NK-92 (cell line): Measurements from ENCODE around the gene THUMPD1.
"Not testable (repeated sequence)": the region's sequence is repeated elsewhere in the genome, so short reads cannot be mapped to it uniquely, and the experiment has no call there.

Experiments used
- DNase-seq: peaks from one replicate; lab custom pipeline; 2025; ENCODE audit not compliant: unreplicated experiment; lab: John Stamatoyannopoulos, UW

THUMPD1 gene, protein sequence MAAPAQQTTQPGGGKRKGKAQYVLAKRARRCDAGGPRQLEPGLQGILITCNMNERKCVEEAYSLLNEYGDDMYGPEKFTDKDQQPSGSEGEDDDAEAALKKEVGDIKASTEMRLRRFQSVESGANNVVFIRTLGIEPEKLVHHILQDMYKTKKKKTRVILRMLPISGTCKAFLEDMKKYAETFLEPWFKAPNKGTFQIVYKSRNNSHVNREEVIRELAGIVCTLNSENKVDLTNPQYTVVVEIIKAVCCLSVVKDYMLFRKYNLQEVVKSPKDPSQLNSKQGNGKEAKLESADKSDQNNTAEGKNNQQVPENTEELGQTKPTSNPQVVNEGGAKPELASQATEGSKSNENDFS

DNA sequence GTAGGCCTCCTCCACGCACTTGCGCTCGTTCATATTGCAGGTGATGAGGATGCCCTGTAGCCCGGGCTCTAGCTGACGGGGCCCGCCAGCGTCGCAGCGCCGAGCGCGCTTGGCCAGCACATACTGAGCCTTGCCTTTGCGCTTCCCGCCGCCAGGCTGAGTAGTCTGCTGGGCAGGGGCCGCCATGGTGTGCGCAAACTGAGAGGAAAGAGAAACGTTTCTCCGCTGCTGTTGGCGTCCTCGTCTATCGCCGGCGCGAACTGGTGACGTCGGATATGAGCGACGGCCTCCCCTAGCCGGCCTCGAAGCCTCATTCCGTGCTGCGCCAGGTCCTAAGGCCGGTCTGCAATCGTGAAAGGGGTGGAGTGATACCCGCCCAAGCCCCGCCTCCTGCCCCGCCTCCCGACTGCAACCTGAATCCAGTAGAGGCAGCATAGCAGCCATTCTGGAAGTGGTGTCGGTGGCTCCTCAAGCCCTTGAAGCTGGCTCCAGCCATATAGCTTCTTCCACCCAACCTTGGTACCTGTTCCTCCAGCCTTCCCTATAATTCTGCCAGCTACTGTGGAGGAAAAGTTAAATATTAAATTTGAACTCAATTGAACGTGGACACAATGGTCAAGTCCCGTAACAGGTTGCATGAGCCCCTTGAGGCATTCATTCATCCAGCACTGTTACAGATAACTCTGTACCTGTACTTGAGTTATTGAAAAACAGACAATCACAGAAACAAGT is at the start of gene THUMPD1:
Gene THUMPD1 (minus strand): TSS at position 265 of the 732 bp plus-strand sequence. CDS start 79 bp downstream, at position 186.
- peak; percentile 86 for DNase-seq

DNA sequence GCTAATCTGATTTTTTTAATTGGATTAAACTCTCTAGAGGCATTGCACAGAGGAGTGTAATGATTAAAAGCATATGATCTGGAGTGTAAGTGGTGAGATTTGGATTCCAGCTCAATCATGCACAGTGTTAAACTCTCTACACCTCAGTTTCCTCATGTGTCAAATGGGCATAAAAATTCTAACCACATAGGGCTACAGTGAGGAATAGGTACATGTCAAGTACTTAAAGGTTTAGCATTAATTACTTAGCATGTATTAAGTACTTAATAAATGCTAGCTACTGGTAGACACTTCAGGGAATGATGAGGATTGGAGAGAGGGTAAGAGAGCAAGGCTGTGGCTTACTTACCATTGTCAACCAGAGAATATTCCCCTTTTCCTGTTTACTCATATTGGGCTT is 47.5 kb upstream of the THUMPD1 start:
- DNase-seq = no peak

DNA sequence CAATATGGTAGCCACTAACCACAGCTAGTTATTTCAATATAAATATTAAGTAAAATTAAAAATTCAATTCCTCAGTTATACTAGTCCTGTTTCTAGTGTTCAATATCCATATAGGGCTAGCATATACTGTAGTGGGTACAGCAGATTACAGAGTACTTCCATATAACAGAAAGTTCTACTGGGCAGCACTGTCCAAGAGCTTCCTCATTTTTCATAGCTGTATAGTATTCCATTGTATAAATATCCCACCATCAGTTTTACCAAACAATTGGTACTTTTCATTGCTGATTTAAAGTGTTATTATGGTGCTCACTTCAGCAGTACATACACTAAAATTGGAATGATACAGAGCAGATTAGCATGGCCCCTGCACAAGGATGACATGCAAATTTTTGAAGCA is 42.6 kb upstream of the THUMPD1 start:
- no peak for DNase-seq

DNA sequence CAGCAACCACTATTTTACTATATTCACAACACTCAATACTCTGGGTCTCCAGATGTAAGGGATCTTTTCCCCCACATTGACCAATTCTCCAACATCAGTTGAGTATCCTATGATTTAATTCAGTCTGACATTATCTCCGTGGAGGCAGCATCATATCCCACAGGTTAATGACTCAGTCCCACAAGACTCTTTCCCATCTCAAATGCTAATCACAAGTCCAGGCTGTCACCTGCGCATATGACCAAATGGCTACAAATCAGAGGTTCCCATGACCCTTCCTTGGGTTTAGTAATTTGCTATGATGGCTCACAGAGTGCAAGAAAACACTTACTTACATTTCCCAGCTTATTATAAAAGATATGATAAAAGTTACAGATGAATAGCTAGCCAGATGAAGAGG is 40.9 kb upstream of the THUMPD1 start:
- DNase-seq = no peak

DNA sequence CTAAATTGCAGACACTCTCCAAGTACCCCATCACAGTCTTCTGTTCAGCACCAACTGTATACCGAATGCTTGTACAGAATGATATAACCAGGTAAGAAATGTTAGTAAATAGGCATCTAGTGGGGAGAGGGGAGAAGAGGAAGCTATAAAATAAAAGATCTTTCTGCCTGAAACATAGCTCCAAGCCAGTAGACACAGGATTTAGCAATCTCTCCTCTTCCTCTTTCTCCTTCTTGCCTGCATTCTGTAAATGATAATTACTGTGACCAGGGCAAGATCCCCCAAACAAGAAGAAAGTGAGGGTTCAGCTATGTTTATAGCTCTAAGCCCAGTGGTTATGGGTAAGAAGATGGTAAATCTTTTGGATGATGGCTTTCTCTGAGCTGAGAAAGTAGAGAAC is 40.1 kb upstream of the THUMPD1 start:
- no peak for DNase-seq

DNA sequence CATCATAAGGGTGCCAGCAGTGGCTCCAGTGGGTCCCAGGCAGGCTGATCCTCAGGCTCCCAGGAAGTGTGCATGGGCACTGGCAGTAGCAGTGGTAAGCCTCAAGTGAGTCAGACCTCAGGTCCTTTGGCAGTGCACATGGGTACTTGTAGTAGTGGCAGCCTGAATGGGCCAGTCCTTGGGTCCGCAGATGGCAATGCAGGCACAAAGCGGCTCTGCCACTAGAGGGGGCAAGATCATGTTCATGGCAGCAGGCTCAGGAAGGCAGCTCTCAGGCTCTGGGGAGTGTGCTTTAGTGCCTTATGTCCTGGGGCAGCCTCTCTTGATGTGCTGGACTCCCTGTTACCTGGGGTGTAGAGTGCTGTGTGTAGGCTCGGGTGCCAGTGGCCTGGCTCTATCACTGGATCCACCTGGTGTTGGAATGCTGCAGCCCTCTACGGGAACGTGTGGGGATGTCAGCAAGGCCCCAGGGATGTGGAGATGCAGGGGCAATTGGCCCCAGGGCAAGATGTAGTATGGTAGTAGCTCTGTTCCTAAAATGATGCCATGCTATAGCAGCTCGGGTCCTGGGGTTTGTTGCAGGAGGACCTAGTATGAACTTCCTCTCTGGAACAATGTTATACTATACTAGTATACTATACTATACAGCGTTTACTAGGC is 33.2 kb upstream of the THUMPD1 start:
- no peak for DNase-seq

DNA sequence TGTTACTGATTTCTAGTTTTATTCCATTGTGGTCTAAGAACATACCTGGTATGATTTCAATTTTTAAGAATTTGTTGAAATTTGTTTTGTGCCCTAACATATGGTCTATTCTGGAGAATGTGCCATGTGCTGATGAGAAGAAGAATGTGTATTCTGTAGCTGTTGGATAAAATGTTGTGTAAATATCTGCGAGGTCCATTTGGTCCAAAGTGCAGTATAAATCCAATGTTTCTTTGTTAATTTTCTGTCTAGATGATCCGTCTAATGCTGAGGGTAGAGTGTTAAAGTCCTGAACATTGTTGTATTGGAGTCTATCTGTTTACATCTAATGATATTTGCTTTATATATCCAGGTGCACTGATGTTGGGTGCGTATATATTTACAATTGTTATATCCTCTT is 32.1 kb upstream of the THUMPD1 start:
- DNase-seq = no peak

DNA sequence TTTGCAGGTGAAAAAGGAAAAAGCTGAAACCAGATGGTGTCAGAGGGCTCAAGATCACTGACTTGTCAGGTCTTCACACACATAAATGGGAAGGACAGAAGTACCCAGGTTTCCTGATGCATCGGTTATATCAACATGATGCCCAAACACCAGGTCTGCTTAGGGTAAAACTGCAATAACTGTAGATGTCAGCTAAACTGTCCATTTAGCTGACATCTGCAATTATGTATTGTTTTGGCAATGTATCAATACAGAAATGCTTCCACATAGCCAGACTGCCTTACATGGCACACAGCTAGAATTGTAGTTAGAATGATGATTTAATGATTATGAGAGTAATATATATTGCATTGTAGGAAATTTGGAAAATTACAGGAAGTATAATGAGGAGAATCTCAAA is 27.2 kb upstream of the THUMPD1 start:
- DNase-seq = no peak

DNA sequence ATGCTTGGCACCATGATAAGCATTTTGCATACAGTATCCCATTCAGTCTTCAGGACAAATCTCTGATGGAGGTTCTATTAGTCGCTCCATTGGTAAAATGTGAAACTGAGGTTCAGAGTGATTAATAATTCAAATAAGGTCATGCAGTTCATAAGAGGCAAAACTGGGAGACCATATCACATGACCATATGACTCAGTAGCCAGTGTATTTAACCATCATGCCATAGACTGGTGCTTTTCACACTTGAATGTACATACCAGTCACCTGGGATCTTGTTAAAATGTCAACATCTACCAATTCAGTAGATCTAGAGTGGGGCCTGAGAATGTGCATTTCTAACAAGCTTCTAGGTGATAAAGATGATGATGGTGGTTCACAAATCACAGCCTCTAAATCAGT is 26.5 kb upstream of the THUMPD1 start:
- no peak for DNase-seq

DNA sequence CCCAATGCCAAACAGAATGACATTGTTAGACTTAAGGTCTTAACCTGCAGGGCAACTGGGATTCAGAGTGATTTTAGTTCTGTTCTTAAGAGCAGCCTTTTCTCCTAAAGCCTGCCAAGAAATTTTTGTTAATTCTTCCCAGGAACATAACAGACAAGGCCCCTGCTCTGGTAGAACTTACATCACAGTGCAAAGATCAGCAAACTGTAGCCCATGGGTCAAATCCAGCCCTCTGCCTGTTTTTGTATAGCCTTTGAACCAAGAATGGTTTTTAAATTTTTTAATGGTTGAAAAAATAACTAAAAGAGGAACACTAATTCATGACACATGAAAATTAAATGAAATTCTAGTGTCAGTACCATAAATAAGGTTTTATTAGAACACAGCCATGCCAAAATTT is 26.0 kb upstream of the THUMPD1 start:
- no peak for DNase-seq

DNA sequence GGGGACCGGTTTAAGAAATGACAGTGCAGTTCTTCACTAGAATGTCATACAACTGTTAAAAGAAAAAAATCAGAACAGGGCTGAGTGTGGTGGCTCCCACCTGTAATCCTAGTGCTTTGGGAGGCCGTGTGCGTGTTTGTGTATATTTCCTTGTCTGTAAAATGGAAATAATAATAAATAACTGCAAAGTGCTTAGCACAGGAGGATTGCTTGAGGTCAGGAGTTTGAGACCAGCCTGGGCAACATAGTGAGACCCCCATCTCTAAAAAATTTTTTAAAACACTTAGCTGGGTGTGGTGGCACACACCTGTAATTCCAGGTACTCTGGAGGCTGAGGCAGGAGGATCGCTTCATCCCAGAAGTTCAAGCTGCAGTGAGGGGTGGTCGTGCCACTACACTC is 24.7 kb upstream of the THUMPD1 start:
- no peak for DNase-seq

DNA sequence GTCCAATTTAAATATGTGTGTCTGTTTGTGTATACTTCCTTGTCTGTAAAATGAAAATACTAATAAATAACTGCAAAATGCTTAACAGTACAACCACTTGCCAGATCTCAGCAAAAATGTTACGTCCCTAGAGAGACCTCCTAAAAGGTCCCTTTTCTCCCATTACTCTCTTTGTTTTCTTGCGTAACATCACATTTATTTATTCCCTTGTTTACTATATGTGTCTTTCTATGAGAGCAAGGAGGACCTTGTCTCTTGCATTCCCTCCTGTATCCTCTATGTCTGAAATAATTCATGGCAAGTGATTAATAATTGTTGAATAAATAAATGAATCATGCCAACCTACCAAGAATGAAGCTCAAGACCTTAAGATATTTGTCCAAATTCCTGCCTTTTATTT is 24.1 kb upstream of the THUMPD1 start:
- no peak for DNase-seq

DNA sequence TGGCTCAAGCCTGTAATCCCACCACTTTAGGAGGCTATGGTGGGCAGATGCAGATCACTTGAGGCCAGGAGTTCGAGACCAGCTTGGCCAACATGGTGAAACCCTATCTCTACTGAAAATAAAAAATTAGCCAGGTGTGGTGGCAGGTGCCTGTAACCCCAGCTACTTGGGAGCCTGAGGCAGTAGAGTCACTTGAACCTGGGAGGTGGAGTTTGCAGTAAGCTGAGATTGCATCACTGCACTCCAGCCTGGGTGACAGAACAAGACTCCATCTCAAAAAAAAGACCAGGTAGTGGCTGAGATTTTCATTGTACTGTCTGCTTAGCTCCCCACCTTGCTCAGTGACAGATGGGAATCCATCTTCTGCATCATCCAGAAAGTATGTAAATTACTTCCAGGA is 22.8 kb upstream of the THUMPD1 start:
- not testable (repeated sequence) for DNase-seq

DNA sequence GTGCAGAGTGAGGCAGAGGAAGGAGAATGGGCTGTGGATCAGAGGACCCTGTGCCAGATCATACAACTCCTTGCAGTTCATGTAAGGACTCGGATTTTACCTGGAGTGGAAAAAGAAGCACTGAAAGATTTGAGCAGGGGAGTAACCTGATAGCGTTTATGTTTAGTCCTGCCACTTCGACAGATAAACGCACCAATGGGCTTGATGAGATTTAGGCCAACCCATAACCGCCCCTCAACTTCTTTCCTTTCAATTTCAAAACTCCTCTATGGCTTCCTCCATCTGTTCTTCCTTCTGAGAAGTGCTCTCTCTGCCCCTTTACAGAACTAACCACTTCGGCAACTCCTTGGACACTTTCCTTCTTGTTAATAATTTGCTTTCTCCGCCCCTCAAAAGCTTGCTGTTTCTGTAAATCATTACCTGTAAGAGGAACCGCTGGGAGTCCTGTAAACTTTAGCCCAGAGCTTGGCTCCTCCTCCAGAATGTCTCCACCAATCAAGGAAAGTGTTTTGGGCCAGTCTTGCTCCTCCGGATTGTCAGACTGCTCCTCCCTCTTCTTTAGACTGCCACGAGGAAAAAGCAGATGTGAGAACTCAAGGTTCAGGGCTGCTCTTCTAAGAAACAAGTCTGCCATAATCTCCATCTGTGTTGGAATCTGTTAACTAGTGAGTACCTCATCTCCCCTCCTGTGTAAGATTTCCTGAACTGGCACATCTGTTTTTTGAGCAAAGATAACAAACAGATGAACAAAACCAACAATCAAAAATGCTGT is 22.0 kb upstream of the THUMPD1 start, which contains the start of gene ACSM3:
Gene ACSM3 (plus strand): TSS at position 554 of the 772 bp plus-strand sequence. CDS start 6,021 bp downstream, outside the sequence.
- DNase-seq = no peak

DNA sequence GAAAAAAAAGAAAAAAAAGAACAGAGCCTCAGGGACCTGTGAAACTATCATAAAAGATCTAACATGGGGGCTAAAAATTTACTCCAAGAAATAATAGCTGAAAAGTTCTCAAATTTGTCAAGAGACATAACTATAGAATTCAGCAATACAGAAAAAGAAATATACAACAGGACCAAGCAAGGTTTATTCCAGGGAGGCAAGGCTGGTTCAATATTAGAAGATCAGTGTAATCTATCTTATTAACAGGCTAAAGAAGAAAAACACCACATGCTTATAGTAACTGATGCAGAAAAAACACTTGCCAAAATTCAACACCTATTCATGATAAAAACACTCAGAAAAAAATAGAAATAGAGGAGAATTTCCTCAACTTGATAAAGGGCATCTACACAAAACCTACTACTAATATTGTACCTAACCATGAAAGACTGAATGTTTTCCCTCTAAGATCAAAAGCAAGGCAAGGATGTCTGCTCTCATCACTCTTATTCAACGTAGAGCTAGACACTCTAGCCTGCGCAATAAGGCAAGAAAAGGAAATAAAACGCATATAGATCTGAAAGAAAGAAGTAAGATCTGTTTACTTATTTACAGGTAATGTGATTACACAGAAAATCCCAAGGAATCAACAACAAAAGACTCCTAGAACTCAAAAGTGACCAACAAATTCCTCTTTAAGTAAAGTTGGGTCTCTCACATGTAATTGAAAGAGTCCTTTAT is 20.9 kb upstream of the THUMPD1 start:
- DNase-seq = no peak

DNA sequence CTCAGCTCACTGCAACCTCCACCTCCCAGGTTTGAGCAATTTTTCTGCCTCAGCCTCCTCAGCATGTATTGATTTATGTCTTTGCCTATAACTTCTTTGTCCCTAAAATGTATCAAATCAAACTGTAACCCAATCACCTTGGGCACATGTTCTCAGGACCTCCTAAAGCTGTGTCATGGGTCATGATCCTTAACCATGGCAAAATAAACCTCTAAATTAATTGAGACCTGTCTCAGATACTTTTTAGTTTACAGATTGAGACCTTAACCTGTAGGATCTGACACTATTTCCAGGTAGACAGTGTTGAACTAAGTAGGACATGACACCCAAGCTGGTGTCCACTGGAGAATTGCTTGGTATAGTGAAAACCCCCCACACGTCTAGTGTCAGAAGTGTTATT is 19.6 kb upstream of the THUMPD1 start:
- DNase-seq = no peak

DNA sequence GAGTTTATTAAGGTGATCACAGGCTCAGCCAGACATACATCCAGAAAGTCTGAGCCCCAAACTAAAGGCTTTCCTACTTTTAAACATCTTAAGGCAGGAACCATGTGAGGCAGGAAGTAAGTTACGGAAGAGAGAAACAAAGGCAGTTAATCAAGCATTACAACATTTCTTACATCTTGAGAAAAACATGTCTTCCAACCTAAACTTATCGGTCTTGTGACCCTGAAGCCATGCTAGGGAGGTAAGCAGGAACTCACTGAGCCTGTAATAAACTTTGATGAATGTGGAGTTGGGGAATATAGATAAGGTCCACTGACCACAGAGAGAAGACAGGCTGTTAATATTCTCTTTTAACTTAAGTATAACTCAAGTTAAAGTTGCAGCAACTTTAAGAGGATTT is 18.7 kb upstream of the THUMPD1 start:
- no peak for DNase-seq

DNA sequence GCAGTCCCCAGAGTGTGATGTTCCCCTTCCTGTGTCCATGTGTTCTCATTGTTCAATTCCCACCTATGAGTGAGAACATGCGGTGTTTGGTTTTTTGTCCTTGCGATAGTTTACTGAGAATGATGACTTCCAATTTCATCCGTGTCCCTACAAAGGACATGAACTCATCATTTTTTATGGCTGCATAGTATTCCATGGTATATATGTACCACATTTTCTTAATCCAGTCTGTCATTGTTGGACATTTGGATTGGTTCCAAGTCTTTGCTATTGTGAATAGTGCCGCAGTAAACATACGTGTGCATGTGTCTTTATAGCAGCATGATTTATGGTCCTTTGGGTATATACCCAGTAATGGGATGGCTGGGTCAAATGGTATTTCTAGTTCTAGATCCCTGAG is 14.2 kb upstream of the THUMPD1 start:
- DNase-seq = not testable (repeated sequence)

DNA sequence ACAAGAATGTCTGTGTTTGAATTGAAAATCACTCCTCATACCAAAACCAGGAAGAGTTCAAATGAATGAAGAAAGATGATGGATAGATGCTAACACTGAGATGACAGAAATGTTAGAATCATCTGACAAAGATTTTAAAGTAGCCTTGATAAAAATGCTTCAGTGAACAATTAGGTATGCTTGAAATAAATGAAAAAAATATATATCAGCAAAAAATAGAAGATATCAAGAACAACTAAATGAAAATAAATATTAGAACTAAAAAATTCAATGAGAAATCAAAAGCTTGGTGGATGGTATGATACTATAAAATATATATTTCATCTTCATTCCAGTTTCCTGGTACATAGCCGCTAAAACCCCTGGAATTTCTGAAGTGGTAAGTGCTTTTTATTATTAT is 13.6 kb upstream of the THUMPD1 start:
- DNase-seq = no peak

DNA sequence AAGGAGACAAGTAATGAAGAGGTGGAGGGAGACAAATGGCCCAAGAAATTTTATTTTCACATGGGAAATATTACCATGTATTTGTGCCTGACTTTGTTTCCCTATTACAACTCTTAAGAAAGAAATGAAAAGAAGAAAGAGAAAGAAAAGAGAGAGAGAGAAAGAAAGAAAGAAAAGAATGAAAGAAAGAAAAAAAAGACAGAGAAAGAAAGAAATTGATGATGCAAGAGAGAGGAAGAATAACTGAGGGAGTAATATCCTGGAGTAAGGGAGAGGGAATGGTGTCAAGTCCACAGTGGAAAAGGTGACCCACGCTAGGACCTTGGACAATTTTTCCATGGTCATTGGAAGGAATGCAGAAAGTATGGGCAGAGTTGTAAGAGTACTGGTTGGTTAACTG is 12.1 kb upstream of the THUMPD1 start:
- no peak for DNase-seq

DNA sequence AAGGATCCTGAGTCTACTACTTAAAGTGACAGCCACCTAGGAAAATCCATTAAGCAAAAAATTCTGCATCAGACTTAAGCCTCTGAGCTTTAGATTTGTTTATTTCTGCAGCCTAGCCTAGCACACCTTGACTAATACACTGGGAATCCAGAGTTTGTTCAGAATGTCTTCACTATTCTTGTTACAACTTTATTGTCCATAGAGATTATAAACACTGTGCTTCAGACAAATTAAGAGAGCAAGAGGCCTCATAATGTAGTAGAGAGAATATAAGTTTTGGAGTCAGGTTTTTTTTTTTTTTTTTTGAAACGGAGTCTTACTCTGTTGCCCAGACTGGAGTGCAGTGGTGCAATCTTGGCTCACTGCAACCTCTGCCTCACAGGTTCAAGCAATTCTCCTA is 8.9 kb upstream of the THUMPD1 start:
- no peak for DNase-seq
